SK-N-SH (cell line): ENCODE results near the gene UBAC2.

Source experiments
- POLR2AphosphoS5 ChIP-seq: IDR thresholded peaks from 2 replicates; pipeline ENCODE4 v1.6.1; 2012; ENCODE audit warnings: low read depth, low read length
- RAD21 ChIP-seq: IDR thresholded peaks from 2 replicates; pipeline ENCODE4 v1.6.1; 2012; ENCODE audit warnings: mild to moderate bottlenecking, low read length
- RFX5 ChIP-seq: IDR thresholded peaks from 2 replicates; pipeline ENCODE4 v1.6.1; 2012; ENCODE audit warnings: mild to moderate bottlenecking, improper control_type of control experiment, low read length
- TCF12 ChIP-seq: IDR thresholded peaks from 2 replicates; pipeline ENCODE4 v1.4.0; 2012
- TF ChIP-seq, protein P1 (sequence below): IDR thresholded peaks from 2 replicates; pipeline ENCODE4 v1.6.1; 2012; ENCODE audit warnings: mild to moderate bottlenecking, low read depth, low read length, moderate library complexity
- TF ChIP-seq, protein P2 (sequence below): fragments of 200-600 bp; sonication (generic); IDR thresholded peaks from 2 replicates; pipeline ENCODE4 v1.6.1; 2017; ENCODE audit warnings: antibody characterized with exemption, mild to moderate bottlenecking, moderate library complexity
- TF ChIP-seq, protein P3 (sequence below): IDR thresholded peaks from 2 replicates; pipeline ENCODE4 v1.4.0; 2012; ENCODE audit warnings: low read depth

GRCh38 chr13:99352351-99353245 lies 151.9 kb downstream of the UBAC2 start:
- TF ChIP-seq, protein P1, sequence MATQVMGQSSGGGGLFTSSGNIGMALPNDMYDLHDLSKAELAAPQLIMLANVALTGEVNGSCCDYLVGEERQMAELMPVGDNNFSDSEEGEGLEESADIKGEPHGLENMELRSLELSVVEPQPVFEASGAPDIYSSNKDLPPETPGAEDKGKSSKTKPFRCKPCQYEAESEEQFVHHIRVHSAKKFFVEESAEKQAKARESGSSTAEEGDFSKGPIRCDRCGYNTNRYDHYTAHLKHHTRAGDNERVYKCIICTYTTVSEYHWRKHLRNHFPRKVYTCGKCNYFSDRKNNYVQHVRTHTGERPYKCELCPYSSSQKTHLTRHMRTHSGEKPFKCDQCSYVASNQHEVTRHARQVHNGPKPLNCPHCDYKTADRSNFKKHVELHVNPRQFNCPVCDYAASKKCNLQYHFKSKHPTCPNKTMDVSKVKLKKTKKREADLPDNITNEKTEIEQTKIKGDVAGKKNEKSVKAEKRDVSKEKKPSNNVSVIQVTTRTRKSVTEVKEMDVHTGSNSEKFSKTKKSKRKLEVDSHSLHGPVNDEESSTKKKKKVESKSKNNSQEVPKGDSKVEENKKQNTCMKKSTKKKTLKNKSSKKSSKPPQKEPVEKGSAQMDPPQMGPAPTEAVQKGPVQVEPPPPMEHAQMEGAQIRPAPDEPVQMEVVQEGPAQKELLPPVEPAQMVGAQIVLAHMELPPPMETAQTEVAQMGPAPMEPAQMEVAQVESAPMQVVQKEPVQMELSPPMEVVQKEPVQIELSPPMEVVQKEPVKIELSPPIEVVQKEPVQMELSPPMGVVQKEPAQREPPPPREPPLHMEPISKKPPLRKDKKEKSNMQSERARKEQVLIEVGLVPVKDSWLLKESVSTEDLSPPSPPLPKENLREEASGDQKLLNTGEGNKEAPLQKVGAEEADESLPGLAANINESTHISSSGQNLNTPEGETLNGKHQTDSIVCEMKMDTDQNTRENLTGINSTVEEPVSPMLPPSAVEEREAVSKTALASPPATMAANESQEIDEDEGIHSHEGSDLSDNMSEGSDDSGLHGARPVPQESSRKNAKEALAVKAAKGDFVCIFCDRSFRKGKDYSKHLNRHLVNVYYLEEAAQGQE = no peak
- TF ChIP-seq POLR2AphosphoS5 = no peak
- TF ChIP-seq, protein P2, sequence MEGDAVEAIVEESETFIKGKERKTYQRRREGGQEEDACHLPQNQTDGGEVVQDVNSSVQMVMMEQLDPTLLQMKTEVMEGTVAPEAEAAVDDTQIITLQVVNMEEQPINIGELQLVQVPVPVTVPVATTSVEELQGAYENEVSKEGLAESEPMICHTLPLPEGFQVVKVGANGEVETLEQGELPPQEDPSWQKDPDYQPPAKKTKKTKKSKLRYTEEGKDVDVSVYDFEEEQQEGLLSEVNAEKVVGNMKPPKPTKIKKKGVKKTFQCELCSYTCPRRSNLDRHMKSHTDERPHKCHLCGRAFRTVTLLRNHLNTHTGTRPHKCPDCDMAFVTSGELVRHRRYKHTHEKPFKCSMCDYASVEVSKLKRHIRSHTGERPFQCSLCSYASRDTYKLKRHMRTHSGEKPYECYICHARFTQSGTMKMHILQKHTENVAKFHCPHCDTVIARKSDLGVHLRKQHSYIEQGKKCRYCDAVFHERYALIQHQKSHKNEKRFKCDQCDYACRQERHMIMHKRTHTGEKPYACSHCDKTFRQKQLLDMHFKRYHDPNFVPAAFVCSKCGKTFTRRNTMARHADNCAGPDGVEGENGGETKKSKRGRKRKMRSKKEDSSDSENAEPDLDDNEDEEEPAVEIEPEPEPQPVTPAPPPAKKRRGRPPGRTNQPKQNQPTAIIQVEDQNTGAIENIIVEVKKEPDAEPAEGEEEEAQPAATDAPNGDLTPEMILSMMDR = no peak
- TF ChIP-seq, protein P3, sequence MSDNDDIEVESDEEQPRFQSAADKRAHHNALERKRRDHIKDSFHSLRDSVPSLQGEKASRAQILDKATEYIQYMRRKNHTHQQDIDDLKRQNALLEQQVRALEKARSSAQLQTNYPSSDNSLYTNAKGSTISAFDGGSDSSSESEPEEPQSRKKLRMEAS = no peak
- TF ChIP-seq RFX5 = no peak
- TF ChIP-seq RAD21 = no peak
- TF ChIP-seq TCF12 = no peak
